Rectal smooth muscle tissue (tissue), 1 donor: ENCODE data around the gene TSTD1.
"Not testable (repeated sequence)": the region's sequence is repeated elsewhere in the genome, so short reads cannot be mapped to it uniquely, and the experiment has no call there.

Experiments used
- H3K27ac ChIP-seq: one replicate; pipeline ENCODE4 v1.7.0; 2013; ENCODE audit warnings: low read depth, low read length, inconsistent platforms
- H3K27me3 ChIP-seq: one replicate; pipeline ENCODE4 v1.7.0; 2013; ENCODE audit warnings: low read length; ENCODE audit not compliant: control insufficient read depth, insufficient read depth
- H3K36me3 ChIP-seq: one replicate; pipeline ENCODE4 v1.7.0; 2013; ENCODE audit warnings: low read length; ENCODE audit not compliant: control insufficient read depth, insufficient read depth
- H3K4me1 ChIP-seq: one replicate; pipeline ENCODE4 v1.7.0; 2013; ENCODE audit warnings: low read length; ENCODE audit not compliant: control insufficient read depth, insufficient read depth
- H3K4me3 ChIP-seq: one replicate; pipeline ENCODE4 v1.7.0; 2013; ENCODE audit warnings: low read length
- H3K9ac ChIP-seq: one replicate; pipeline ENCODE4 v1.7.0; 2013; ENCODE audit warnings: low read length

Gene TSTD1

DNA sequence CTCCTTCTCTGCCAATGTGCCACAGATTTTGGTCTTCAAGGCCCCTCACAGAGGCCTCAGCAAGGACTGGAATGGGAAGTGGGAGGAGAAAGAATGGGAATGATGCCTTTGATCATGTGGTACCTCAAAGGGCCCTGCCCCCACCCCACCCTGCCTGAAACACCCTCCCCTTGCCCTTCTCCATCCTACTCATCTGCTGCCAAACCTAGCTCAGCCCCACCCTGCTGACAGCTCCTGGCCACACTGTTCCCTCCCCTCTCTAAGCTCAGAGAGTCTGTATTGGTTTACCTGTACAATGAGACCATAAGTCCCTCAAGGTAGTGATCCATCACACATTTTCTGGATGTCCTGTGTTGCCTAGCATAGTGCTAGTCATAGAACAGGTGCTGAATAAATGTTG, 37.6 kb upstream of the TSTD1 start:
- H3K4me1 ChIP-seq = no peaks in the 10 kb centered on the region
- no peaks in the 10 kb centered on the region for H3K36me3 ChIP-seq
- H3K9ac ChIP-seq = no peak overlapping the region
- no peak overlapping the region for H3K27ac ChIP-seq
- no peak overlapping the region for H3K4me3 ChIP-seq
- no peaks in the 10 kb centered on the region for H3K27me3 ChIP-seq

DNA sequence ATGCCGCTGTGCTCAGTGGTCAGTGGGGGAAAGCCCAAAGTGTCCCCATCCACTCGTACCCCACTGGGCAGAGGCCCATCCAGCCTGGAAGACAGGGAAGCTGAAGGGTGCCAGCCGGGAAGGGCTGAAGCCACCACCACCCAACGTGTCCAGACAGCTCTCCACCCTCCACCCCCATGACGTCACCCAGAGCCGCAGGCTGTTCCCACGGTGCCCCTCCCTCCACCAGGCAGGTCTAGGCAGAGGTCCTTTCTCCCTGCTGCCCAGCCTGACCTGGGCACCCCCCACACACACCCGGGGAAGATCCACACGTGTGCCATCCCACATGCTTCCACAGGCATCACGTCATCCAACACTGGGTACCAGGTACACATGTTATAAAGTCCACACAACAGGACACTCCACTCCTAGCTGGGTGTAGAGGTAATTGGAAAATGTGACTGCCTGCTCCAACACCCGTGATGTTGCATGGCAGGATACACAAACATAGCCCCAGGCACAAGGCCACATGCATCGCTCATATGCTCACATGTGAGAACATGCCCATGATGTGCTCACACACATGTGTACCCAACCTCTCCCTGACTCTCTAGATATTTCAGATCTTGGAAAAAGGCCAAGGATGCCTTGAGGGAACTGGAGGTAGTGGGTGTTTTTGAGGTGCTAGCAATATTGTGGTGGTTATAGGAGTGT, 36.1 kb upstream of the TSTD1 start:
- Histone ChIP-seq H3K27me3 (no peaks in the 10 kb centered on the region), H3K4me3 (no peak overlapping the region), H3K27ac (no peak overlapping the region), H3K36me3 (no peaks in the 10 kb centered on the region), H3K9ac (no peak overlapping the region), H3K4me1 (no peaks in the 10 kb centered on the region)

- Histone ChIP-seq H3K36me3 (no peaks in the 10 kb centered on the region), H3K4me1 (no peaks in the 10 kb centered on the region), H3K27me3 (no peaks in the 10 kb centered on the region), H3K27ac (no peak overlapping the region), H3K9ac (no peak overlapping the region), H3K4me3 (no peak overlapping the region)
Observed at GRCh38 chr1:161073474-161074121, 34.8 kb upstream of the TSTD1 start.

DNA sequence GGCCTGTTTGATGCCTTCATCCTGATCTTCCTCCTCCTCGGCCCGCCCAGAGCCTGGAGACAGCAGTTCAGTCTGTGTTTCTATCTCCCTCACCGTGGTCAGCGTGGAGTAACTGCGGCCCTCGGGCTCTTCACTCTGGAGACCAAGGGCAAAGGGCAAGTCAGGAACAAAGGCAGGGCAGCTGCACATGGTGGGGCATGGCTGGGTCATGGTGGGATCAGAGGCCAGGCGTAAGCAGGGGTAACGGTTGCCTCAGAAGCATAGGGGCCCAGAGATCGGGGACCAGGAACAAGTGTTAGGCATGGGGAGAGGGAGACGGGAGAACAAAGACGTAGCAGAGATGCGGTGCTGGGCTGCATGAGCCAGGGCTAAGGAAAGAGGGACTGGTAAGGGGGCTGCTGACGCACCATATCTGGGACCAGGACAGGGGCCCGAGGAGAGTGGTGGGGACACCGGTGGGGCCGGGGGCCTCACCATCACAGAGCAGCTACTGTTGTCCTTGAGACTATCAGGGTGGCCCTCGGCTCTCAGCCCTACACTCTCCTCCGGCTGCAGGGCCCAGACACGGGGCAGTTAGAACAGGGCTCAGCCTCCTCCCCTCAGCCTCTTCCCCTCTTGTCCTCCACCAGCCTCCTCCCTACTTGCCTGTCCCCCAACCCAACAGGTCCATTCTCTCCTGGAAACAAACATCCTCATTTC, 34.1 kb upstream of the TSTD1 start:
- Histone ChIP-seq H3K36me3 (no peaks in the 10 kb centered on the region), H3K27me3 (no peaks in the 10 kb centered on the region), H3K4me3 (no peak overlapping the region), H3K9ac (no peak overlapping the region), H3K27ac (no peak overlapping the region), H3K4me1 (no peaks in the 10 kb centered on the region)

- Histone ChIP-seq H3K27ac (no peak overlapping the region), H3K36me3 (no peaks in the 10 kb centered on the region), H3K4me3 (no peak overlapping the region), H3K9ac (no peak overlapping the region), H3K4me1 (no peaks in the 10 kb centered on the region), H3K27me3 (no peaks in the 10 kb centered on the region)
Observed at GRCh38 chr1:161071886-161072371, 33.2 kb upstream of the TSTD1 start.

DNA sequence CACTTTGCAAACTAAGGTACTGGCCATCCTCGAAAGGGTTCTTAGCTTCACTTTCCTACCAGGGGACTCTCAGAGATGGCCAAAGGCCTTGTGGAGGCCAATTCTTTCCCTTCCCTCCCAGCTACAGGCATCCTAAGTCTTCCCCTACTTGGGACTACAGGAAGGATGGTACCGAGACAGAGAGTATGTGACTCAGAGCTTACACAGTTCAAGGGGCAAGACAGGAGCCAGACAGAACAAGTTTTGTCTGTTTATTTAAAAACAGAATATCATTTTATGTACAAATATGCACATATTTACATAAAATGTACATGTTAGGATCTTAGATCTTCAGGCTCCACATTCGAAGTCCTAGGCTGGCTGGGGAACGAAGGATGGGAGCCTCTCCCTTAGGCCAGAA, 32.0 kb upstream of the TSTD1 start:
- Histone ChIP-seq H3K4me3 (no peak overlapping the region), H3K27ac (no peak overlapping the region)

DNA sequence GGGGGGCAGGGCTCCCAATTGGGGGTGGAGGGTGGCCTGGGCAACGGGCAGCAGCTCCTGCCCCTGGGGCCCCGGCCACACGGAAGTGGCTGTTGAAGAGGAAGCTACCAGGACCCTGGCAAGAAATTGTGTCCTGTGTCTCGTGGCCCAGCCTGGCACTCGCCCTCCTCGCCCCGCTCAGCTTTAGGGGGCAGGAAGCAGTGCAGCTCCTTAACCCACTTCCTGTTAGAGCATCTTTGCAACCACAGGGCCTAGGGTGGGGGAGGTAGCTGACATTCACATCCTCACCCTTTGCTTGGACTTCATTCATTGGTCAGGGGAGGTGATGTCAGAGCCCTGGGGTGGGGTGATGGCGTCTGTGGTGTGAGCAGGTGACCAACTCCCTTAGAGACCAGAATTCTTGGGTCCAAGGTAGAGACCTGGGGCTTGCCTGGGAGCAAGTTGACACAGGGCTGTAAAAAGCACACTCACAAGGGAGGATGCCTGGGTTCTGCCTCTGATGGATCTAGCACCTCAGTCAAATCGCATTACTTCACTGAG, 31.0 kb upstream of the TSTD1 start, which contains the start of gene ARHGAP30:
ARHGAP30 (minus strand) TSS at position 161 of the 540 bp plus-strand sequence. CDS start 267 bp downstream, outside the sequence.
- Histone ChIP-seq H3K36me3 (no peaks in the 10 kb centered on the region), H3K27me3 (no peaks in the 10 kb centered on the region), H3K4me3 (peak within 1 kb of the TSS; percentile 64), H3K9ac (peak within 1 kb of the TSS; percentile 10), H3K27ac (no peak within 1 kb of the TSS), H3K4me1 (no peaks in the 10 kb centered on the region)

More for the DNA sequence above, 32.0 kb upstream of the TSTD1 start:
- H3K4me1 ChIP-seq = no peaks in the 10 kb centered on the region
- H3K9ac ChIP-seq = no peak overlapping the region
- no peaks in the 10 kb centered on the region for H3K27me3 ChIP-seq
- no peaks in the 10 kb centered on the region for H3K36me3 ChIP-seq

DNA sequence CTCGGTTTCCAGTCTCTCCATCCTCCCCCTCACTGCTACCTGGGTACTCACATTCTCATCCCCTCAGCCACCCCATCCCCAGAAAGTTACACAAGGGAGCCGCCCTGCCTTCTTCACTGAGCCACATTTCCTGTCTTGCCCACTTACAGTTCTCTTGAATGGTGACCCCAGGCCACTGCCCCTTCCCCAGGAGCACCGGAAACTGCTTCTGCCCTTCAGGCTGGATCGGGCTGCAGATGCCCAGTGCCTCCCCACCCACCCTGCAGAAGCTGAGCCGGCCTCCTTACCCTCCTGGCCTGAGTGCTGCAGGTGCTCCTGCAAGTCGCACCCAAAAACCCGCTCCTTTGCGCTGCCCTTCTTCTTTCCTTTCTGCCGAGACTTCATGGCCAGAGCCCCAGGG, 30.5 kb upstream of the TSTD1 start:
- Histone ChIP-seq H3K27me3 (no peaks in the 10 kb centered on the region), H3K27ac (no peak overlapping the region), H3K4me3 (peak overlapping the region; percentile 64), H3K9ac (peak overlapping the region; percentile 10), H3K36me3 (no peaks in the 10 kb centered on the region), H3K4me1 (no peaks in the 10 kb centered on the region)

GRCh38 chr1:161068306-161069234, 29.8 kb upstream of the TSTD1 start:
- no peaks in the 10 kb centered on the region for H3K4me1 ChIP-seq
- no peaks in the 10 kb centered on the region for H3K36me3 ChIP-seq
- H3K27ac ChIP-seq = no peak overlapping the region
- no peak overlapping the region for H3K9ac ChIP-seq
- no peaks in the 10 kb centered on the region for H3K27me3 ChIP-seq
- H3K4me3 ChIP-seq = peak overlapping the region; percentile 64

- no peaks in the 10 kb centered on the region for H3K36me3 ChIP-seq
- H3K4me3 ChIP-seq = peak overlapping the region; percentile 15
- H3K27me3 ChIP-seq = no peaks in the 10 kb centered on the region
- no peak overlapping the region for H3K27ac ChIP-seq
- H3K4me1 ChIP-seq = no peaks in the 10 kb centered on the region
- H3K9ac ChIP-seq = no peak overlapping the region
Observed at GRCh38 chr1:161066694-161067093, 27.9 kb upstream of the TSTD1 start.

DNA sequence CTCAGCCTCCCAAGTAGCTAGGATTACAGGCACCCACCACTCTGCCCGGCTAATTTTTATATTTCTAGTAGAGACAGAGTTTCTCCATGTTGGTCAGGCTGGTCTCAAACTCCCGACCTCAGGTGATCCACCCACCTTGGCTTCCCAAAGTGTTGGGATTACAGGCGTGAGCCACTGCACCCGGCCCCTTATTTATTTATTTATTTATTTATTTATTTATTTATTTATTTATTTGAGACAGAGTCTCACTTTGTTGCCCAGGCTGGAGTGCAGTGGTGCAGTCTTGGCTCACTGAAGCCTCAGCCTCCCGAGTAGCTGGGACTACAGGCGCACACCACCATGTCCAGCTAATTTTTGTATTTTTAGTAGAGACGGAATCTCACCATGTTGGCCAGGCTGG, 26.9 kb upstream of the TSTD1 start:
- H3K4me3 ChIP-seq, H3K9ac ChIP-seq, H3K4me1 ChIP-seq, H3K36me3 ChIP-seq, H3K27me3 ChIP-seq, H3K27ac ChIP-seq: not testable (repeated sequence)
